ENCODE data around the gene BICRA. TPM values are rescaled to one million over a fixed set of nuclear protein-coding genes. Genes with fewer than 3 reads are reported as not detected.

The BICRA gene
- total and polyA plus RNA-seq, 2 of the 8 experiments (the other 6 are each of a cell fraction or from before 2014, with no cell fraction given), result 1.5 to 29.2 TPM

DNA sequence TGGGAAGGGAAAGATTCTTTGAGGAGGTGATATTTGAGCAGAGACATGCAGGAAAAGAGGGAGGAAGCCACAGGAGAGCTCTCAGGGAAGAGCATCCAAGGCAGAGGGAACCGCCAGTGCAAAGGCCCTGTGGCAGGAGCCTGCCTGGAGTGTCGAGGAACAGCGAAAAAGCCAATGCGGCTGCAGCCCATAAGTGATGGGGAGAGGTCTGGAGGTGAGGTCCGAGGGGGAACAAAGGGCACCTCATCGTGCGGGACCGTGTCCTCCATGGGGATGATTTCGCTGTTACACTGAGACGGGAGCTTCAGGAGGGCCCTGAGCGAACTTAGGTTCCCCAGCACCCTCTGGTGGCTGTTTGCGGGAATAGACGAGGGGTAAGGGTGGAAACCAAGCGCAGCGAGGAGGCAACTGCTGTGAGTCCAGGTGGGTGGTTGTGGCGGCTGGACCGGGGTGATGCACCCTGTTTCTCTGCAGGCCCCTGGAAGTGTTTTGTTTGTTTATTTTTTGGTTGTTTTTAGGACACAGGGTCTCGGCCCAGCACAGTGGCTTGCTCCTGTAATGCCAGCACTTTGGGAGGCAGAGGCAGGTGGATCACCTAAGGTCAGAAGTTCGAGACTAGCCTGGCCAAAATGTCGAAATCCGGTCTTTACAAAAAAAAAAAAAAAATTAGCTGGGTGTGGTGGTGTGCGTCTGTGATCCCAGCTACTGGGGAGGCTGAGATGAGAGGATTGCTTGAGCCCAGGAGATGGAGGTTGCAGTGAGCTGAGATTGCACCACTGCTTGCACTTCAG is 98.4 kb downstream of the BICRA start (continued):
- TF ChIP-seq, protein P1, sequence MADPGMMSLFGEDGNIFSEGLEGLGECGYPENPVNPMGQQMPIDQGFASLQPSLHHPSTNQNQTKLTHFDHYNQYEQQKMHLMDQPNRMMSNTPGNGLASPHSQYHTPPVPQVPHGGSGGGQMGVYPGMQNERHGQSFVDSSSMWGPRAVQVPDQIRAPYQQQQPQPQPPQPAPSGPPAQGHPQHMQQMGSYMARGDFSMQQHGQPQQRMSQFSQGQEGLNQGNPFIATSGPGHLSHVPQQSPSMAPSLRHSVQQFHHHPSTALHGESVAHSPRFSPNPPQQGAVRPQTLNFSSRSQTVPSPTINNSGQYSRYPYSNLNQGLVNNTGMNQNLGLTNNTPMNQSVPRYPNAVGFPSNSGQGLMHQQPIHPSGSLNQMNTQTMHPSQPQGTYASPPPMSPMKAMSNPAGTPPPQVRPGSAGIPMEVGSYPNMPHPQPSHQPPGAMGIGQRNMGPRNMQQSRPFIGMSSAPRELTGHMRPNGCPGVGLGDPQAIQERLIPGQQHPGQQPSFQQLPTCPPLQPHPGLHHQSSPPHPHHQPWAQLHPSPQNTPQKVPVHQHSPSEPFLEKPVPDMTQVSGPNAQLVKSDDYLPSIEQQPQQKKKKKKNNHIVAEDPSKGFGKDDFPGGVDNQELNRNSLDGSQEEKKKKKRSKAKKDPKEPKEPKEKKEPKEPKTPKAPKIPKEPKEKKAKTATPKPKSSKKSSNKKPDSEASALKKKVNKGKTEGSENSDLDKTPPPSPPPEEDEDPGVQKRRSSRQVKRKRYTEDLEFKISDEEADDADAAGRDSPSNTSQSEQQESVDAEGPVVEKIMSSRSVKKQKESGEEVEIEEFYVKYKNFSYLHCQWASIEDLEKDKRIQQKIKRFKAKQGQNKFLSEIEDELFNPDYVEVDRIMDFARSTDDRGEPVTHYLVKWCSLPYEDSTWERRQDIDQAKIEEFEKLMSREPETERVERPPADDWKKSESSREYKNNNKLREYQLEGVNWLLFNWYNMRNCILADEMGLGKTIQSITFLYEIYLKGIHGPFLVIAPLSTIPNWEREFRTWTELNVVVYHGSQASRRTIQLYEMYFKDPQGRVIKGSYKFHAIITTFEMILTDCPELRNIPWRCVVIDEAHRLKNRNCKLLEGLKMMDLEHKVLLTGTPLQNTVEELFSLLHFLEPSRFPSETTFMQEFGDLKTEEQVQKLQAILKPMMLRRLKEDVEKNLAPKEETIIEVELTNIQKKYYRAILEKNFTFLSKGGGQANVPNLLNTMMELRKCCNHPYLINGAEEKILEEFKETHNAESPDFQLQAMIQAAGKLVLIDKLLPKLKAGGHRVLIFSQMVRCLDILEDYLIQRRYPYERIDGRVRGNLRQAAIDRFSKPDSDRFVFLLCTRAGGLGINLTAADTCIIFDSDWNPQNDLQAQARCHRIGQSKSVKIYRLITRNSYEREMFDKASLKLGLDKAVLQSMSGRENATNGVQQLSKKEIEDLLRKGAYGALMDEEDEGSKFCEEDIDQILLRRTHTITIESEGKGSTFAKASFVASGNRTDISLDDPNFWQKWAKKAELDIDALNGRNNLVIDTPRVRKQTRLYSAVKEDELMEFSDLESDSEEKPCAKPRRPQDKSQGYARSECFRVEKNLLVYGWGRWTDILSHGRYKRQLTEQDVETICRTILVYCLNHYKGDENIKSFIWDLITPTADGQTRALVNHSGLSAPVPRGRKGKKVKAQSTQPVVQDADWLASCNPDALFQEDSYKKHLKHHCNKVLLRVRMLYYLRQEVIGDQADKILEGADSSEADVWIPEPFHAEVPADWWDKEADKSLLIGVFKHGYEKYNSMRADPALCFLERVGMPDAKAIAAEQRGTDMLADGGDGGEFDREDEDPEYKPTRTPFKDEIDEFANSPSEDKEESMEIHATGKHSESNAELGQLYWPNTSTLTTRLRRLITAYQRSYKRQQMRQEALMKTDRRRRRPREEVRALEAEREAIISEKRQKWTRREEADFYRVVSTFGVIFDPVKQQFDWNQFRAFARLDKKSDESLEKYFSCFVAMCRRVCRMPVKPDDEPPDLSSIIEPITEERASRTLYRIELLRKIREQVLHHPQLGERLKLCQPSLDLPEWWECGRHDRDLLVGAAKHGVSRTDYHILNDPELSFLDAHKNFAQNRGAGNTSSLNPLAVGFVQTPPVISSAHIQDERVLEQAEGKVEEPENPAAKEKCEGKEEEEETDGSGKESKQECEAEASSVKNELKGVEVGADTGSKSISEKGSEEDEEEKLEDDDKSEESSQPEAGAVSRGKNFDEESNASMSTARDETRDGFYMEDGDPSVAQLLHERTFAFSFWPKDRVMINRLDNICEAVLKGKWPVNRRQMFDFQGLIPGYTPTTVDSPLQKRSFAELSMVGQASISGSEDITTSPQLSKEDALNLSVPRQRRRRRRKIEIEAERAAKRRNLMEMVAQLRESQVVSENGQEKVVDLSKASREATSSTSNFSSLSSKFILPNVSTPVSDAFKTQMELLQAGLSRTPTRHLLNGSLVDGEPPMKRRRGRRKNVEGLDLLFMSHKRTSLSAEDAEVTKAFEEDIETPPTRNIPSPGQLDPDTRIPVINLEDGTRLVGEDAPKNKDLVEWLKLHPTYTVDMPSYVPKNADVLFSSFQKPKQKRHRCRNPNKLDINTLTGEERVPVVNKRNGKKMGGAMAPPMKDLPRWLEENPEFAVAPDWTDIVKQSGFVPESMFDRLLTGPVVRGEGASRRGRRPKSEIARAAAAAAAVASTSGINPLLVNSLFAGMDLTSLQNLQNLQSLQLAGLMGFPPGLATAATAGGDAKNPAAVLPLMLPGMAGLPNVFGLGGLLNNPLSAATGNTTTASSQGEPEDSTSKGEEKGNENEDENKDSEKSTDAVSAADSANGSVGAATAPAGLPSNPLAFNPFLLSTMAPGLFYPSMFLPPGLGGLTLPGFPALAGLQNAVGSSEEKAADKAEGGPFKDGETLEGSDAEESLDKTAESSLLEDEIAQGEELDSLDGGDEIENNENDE (IDR thresholded peaks at IDR 0.05; ENCODE audit: insufficient replicate concordance, low read length), result no peak
- 0 out of 2 replicates have a peak, but pooled peaks have one; percentile 29 for TF ChIP-seq SP4 (IDR thresholded peaks at IDR 0.05; ENCODE audit: low read length)
- TF ChIP-seq EGR1 (IDR thresholded peaks at IDR 0.05; ENCODE audit: borderline replicate concordance, low read depth, low read length), result no peak
- no peak for TF ChIP-seq SRF (IDR thresholded peaks at IDR 0.05; ENCODE audit: low read depth, low read length)
- TF ChIP-seq NRF1 (IDR thresholded peaks at IDR 0.05; ENCODE audit: low read depth, low read length), result no peak
- no peak for TF ChIP-seq CBX5 (IDR thresholded peaks at IDR 0.05; ENCODE audit: low read depth, low read length)
- TF ChIP-seq BACH1 (IDR thresholded peaks at IDR 0.05; ENCODE audit: low read length), result no peak
- TF ChIP-seq, protein P2, sequence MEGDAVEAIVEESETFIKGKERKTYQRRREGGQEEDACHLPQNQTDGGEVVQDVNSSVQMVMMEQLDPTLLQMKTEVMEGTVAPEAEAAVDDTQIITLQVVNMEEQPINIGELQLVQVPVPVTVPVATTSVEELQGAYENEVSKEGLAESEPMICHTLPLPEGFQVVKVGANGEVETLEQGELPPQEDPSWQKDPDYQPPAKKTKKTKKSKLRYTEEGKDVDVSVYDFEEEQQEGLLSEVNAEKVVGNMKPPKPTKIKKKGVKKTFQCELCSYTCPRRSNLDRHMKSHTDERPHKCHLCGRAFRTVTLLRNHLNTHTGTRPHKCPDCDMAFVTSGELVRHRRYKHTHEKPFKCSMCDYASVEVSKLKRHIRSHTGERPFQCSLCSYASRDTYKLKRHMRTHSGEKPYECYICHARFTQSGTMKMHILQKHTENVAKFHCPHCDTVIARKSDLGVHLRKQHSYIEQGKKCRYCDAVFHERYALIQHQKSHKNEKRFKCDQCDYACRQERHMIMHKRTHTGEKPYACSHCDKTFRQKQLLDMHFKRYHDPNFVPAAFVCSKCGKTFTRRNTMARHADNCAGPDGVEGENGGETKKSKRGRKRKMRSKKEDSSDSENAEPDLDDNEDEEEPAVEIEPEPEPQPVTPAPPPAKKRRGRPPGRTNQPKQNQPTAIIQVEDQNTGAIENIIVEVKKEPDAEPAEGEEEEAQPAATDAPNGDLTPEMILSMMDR (IDR thresholded peaks at IDR 0.05; ENCODE audit: control extremely low read depth in 1 of 3, insufficient read depth in 1 of 3, low read depth in 1 of 3, low read length in 3 of 3), result peak; percentile 91 to 93 (median 92)

All from H1 (cell line).